Activated naive CD4-positive, alpha-beta T cell treated with anti-CD3 and anti-CD28 coated beads for 36 hours (primary cell): Measurements from ENCODE around the gene GPC6. TPM values are rescaled to one million over a fixed set of nuclear protein-coding genes. Genes with fewer than 3 reads are reported as not detected.

Source experiments
- CTCF ChIA-PET: fragments of 350-600 bp; sonication (Branson Sonifier 250); formaldehyde crosslinking; loops from one replicate; lab custom pipeline; 2021; ENCODE audit warnings: antibody characterized with exemption; lab: Charles Lee
- DNase-seq: peaks from one replicate; pipeline ENCODE4 v3.0.0-alpha.2; 2020
- H3K27ac Mint-ChIP-seq: one replicate; pipeline ENCODE4 v1.8.0; 2021; ENCODE audit warnings: mild to moderate bottlenecking, mixed read lengths
- H3K27me3 Mint-ChIP-seq: one replicate; pipeline ENCODE4 v1.8.0; 2021; ENCODE audit warnings: low read depth, mixed read lengths
- H3K36me3 Mint-ChIP-seq: one replicate; pipeline ENCODE4 v1.8.0; 2021; ENCODE audit warnings: low read depth, mixed read lengths
- H3K4me1 Mint-ChIP-seq: one replicate; pipeline ENCODE4 v1.8.0; 2021; ENCODE audit warnings: low read depth, mixed read lengths
- H3K4me3 Mint-ChIP-seq: one replicate; pipeline ENCODE4 v1.8.0; 2021; ENCODE audit warnings: mild to moderate bottlenecking, moderate library complexity, mixed read lengths
- H3K9me3 Mint-ChIP-seq: one replicate; pipeline ENCODE4 v1.8.0; 2021; ENCODE audit warnings: mixed read lengths
- intact Hi-C: fragments of 100-400 bp; cut with micrococcal nuclease; formaldehyde crosslinking; loops from one replicate; pipeline ENCODE4 v1.15.1; 2023
- total RNA-seq, 2 experiments: library from RNA; stranded (reverse); gene quantifications; one replicate each; pipeline ENCODE4 v1.2.3, GENCODE V29; 2021

The GPC6 gene
- total RNA-seq, 2 experiments from 2014 or later = not detected

- Mint-ChIP-seq H3K4me3 (no peak overlapping the region), H3K27ac (no peak overlapping the region), H3K27me3 (no peaks in the 10 kb centered on the region), H3K4me1 (no peaks in the 10 kb centered on the region), H3K36me3 (no peaks in the 10 kb centered on the region), H3K9me3 (no peaks in the 10 kb centered on the region)
- intact Hi-C loops = no loop called here
- CTCF ChIA-PET = no interaction called here
- no peak for DNase-seq
Observed at GRCh38 chr13:93260591-93260990, 34.0 kb downstream of the GPC6 start.

- H3K27me3 Mint-ChIP-seq = peaks cover 2% of the 10 kb centered on the region
- no peaks in the 10 kb centered on the region for H3K36me3 Mint-ChIP-seq
- CTCF ChIA-PET = interaction anchor here (0.6 kb wide), 1 partner anchor 87 kb away, joined by 3 read pairs; no protein-coding TSS in a partner anchor
- H3K27ac Mint-ChIP-seq = no peak overlapping the region
- intact Hi-C loops = no loop called here
- no peak for DNase-seq
- no peaks in the 10 kb centered on the region for H3K9me3 Mint-ChIP-seq
- no peaks in the 10 kb centered on the region for H3K4me1 Mint-ChIP-seq
- H3K4me3 Mint-ChIP-seq = no peak overlapping the region
Observed at GRCh38 chr13:93262729-93263345, 36.2 kb downstream of the GPC6 start.

GRCh38 chr13:93264876-93265275 lies 38.3 kb downstream of the GPC6 start:
- no peak overlapping the region for H3K4me3 Mint-ChIP-seq
- intact Hi-C loops = no loop called here
- CTCF ChIA-PET = no interaction called here
- no peak overlapping the region for H3K27ac Mint-ChIP-seq
- H3K9me3 Mint-ChIP-seq = no peaks in the 10 kb centered on the region
- no peaks in the 10 kb centered on the region for H3K4me1 Mint-ChIP-seq
- H3K36me3 Mint-ChIP-seq = no peaks in the 10 kb centered on the region
- peaks cover 4% of the 10 kb centered on the region for H3K27me3 Mint-ChIP-seq
- no peak for DNase-seq

GRCh38 chr13:93265800-93266199 lies 39.2 kb downstream of the GPC6 start:
- H3K4me3 Mint-ChIP-seq = no peak overlapping the region
- CTCF ChIA-PET = no interaction called here
- no peaks in the 10 kb centered on the region for H3K4me1 Mint-ChIP-seq
- H3K27ac Mint-ChIP-seq = no peak overlapping the region
- H3K36me3 Mint-ChIP-seq = no peaks in the 10 kb centered on the region
- intact Hi-C loops = no loop called here
- no peaks in the 10 kb centered on the region for H3K9me3 Mint-ChIP-seq
- H3K27me3 Mint-ChIP-seq = peaks cover 4% of the 10 kb centered on the region
- no peak for DNase-seq

- H3K36me3 Mint-ChIP-seq = no peaks in the 10 kb centered on the region
- peaks cover 6% of the 10 kb centered on the region for H3K27me3 Mint-ChIP-seq
- no peak overlapping the region for H3K27ac Mint-ChIP-seq
- CTCF ChIA-PET = interaction anchor here (0.6 kb wide), 1 partner anchor 9 kb away, joined by 3 read pairs; no protein-coding TSS in a partner anchor
- H3K4me1 Mint-ChIP-seq = no peaks in the 10 kb centered on the region
- no peaks in the 10 kb centered on the region for H3K9me3 Mint-ChIP-seq
- intact Hi-C loops = no loop called here
- no peak for DNase-seq
- no peak overlapping the region for H3K4me3 Mint-ChIP-seq
Observed at GRCh38 chr13:93266681-93267080, 40.1 kb downstream of the GPC6 start.

- Mint-ChIP-seq H3K4me3 (no peak overlapping the region), H3K9me3 (no peaks in the 10 kb centered on the region), H3K4me1 (no peaks in the 10 kb centered on the region), H3K27me3 (peaks cover 6% of the 10 kb centered on the region), H3K36me3 (no peaks in the 10 kb centered on the region), H3K27ac (no peak overlapping the region)
- CTCF ChIA-PET = no interaction called here
- DNase-seq = no peak
- intact Hi-C loops = no loop called here
Observed at GRCh38 chr13:93268327-93269028, 41.9 kb downstream of the GPC6 start.

GRCh38 chr13:93270769-93271742 lies 44.4 kb downstream of the GPC6 start:
- intact Hi-C loops = no loop called here
- H3K27me3 Mint-ChIP-seq = peaks cover 6% of the 10 kb centered on the region
- CTCF ChIA-PET = no interaction called here
- no peaks in the 10 kb centered on the region for H3K4me1 Mint-ChIP-seq
- H3K4me3 Mint-ChIP-seq = no peak overlapping the region
- no peaks in the 10 kb centered on the region for H3K9me3 Mint-ChIP-seq
- H3K27ac Mint-ChIP-seq = no peak overlapping the region
- no peak for DNase-seq
- H3K36me3 Mint-ChIP-seq = no peaks in the 10 kb centered on the region

- no peak overlapping the region for H3K4me3 Mint-ChIP-seq
- no peak overlapping the region for H3K27ac Mint-ChIP-seq
- no peaks in the 10 kb centered on the region for H3K4me1 Mint-ChIP-seq
- no peak for DNase-seq
- H3K9me3 Mint-ChIP-seq = no peaks in the 10 kb centered on the region
- CTCF ChIA-PET = no interaction called here
- intact Hi-C loops = no loop called here
- no peaks in the 10 kb centered on the region for H3K27me3 Mint-ChIP-seq
- no peaks in the 10 kb centered on the region for H3K36me3 Mint-ChIP-seq
Observed at GRCh38 chr13:93279982-93280381, 53.4 kb downstream of the GPC6 start.

GRCh38 chr13:93280688-93281087 lies 54.1 kb downstream of the GPC6 start:
- Mint-ChIP-seq H3K27me3 (no peaks in the 10 kb centered on the region), H3K4me3 (no peak overlapping the region), H3K36me3 (no peaks in the 10 kb centered on the region), H3K9me3 (no peaks in the 10 kb centered on the region), H3K4me1 (no peaks in the 10 kb centered on the region), H3K27ac (no peak overlapping the region)
- CTCF ChIA-PET = no interaction called here
- no peak for DNase-seq
- intact Hi-C loops = no loop called here

GRCh38 chr13:93283255-93283654 lies 56.6 kb downstream of the GPC6 start:
- H3K36me3 Mint-ChIP-seq = no peaks in the 10 kb centered on the region

GRCh38 chr13:93284064-93284463 lies 57.5 kb downstream of the GPC6 start:
- intact Hi-C loops = no loop called here
- no peaks in the 10 kb centered on the region for H3K4me1 Mint-ChIP-seq

More at GRCh38 chr13:93283255-93283654, 56.6 kb downstream of the GPC6 start:
- Mint-ChIP-seq H3K4me1 (no peaks in the 10 kb centered on the region), H3K9me3 (no peaks in the 10 kb centered on the region), H3K27ac (no peak overlapping the region), H3K27me3 (no peaks in the 10 kb centered on the region), H3K4me3 (no peak overlapping the region)
- DNase-seq = no peak
- intact Hi-C loops = no loop called here
- CTCF ChIA-PET = no interaction called here

GRCh38 chr13:93286047-93286446 lies 59.4 kb downstream of the GPC6 start:
- no peaks in the 10 kb centered on the region for H3K27me3 Mint-ChIP-seq
- H3K9me3 Mint-ChIP-seq = no peaks in the 10 kb centered on the region

More at GRCh38 chr13:93284064-93284463, 57.5 kb downstream of the GPC6 start:
- H3K9me3 Mint-ChIP-seq = no peaks in the 10 kb centered on the region
- CTCF ChIA-PET = no interaction called here
- H3K27me3 Mint-ChIP-seq = no peaks in the 10 kb centered on the region
- H3K4me3 Mint-ChIP-seq = no peak overlapping the region
- no peak for DNase-seq
- H3K36me3 Mint-ChIP-seq = no peaks in the 10 kb centered on the region
- H3K27ac Mint-ChIP-seq = no peak overlapping the region

More at GRCh38 chr13:93286047-93286446, 59.4 kb downstream of the GPC6 start:
- Mint-ChIP-seq H3K4me1 (peaks cover 8% of the 10 kb centered on the region), H3K4me3 (no peak overlapping the region), H3K36me3 (no peaks in the 10 kb centered on the region), H3K27ac (no peak overlapping the region)
- DNase-seq = no peak
- CTCF ChIA-PET = no interaction called here
- intact Hi-C loops = no loop called here
